ENCODE data around the gene FBXL15. TPM values are rescaled to one million over a fixed set of nuclear protein-coding genes. Genes with fewer than 3 reads are reported as not detected.

FBXL15 gene, protein sequence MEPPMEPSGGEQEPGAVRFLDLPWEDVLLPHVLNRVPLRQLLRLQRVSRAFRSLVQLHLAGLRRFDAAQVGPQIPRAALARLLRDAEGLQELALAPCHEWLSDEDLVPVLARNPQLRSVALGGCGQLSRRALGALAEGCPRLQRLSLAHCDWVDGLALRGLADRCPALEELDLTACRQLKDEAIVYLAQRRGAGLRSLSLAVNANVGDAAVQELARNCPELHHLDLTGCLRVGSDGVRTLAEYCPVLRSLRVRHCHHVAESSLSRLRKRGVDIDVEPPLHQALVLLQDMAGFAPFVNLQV
- total RNA-seq, result 9.7 and 10.1 TPM in 2 replicates

- intact Hi-C loops (cut with micrococcal nuclease), result loop anchor here (1.0 to 5.0 kb wide), 8 partner anchors 11 to 1701 kb away; partner anchors contain the start of genes ACTR1A, CUEDC2, NFKB2 and PPRC1
Measured at GRCh38 chr10:102420714-102421506, at the start of gene FBXL15. TSS of gene FBXL15 (plus strand) at chr10:102420836. CDS start at chr10:102421130, 294 bp downstream.

GRCh38 chr10:102371295-102371694 is 49.3 kb upstream of the FBXL15 start:
- intact Hi-C loops (cut with micrococcal nuclease), result no loop called here

- intact Hi-C loops (cut with micrococcal nuclease), result no loop called here
Measured at GRCh38 chr10:102375250-102375649, 45.4 kb upstream of the FBXL15 start.

GRCh38 chr10:102375867-102376266 is 44.8 kb upstream of the FBXL15 start:
- intact Hi-C loops (cut with micrococcal nuclease), result no loop called here

GRCh38 chr10:102376901-102377300 is 43.7 kb upstream of the FBXL15 start:
- intact Hi-C loops (cut with micrococcal nuclease), result no loop called here

GRCh38 chr10:102379383-102379782 is 41.3 kb upstream of the FBXL15 start:
- intact Hi-C loops (cut with micrococcal nuclease), result no loop called here

GRCh38 chr10:102381983-102382382 is 38.7 kb upstream of the FBXL15 start:
- intact Hi-C loops (cut with micrococcal nuclease), result no loop called here

DNA sequence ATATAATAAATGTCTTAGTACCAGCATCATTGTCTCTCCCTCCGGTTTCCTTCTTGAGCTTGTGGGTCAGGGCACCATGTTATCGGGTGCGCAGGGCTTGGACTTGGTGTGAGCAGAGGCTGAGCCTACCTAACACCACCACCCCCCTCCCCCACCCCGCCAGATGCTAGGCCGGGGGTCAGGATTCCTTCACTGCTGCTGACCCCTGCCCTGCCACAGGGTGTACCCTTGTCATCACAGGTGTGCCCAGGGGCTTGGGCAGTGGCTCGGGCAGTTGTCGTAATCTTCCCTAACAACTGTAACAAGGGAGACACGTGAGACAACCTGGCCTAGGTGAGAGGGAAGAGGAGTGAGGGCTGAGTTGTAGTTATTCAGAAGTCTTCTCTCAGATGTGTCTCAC is 37.8 kb upstream of the FBXL15 start:
- intact Hi-C loops (cut with micrococcal nuclease), result no loop called here

DNA sequence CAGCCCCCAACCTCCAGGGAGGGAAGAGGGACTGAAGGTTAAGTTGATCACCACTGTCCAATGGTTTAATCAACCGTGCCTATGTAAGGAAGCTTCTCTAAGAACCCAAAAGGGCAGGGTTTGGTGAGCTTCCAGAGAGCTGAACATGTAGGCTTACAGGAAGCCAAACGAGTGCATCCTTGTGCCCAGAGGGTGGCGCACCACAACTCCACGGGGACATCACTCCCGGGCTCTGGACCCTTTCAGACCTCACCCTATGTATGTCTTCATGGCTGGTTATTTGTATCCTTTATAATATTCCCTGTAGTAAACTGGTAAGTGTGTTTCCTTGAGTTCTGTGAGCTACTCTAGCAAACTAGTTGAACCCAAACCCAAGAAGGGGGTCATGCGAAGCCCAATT is 36.6 kb upstream of the FBXL15 start:
- intact Hi-C loops (cut with micrococcal nuclease), result no loop called here

- intact Hi-C loops (cut with micrococcal nuclease), result no loop called here
Measured at GRCh38 chr10:102384606-102385429, 35.8 kb upstream of the FBXL15 start.

GRCh38 chr10:102389894-102390293 is 30.7 kb upstream of the FBXL15 start:
- intact Hi-C loops (cut with micrococcal nuclease), result loop anchor here (10.0 kb wide), 1 partner anchor 555 kb away; no protein-coding TSS in a partner anchor

GRCh38 chr10:102392306-102392705 is 28.3 kb upstream of the FBXL15 start:
- intact Hi-C loops (cut with micrococcal nuclease), result loop anchor here (10.0 kb wide), 1 partner anchor 558 kb away; no protein-coding TSS in a partner anchor

GRCh38 chr10:102393411-102394078 is 27.1 kb upstream of the FBXL15 start:
- intact Hi-C loops (cut with micrococcal nuclease), result loop anchor here (1.0 to 10.0 kb wide), 9 partner anchors 15 to 559 kb away; partner anchors contain the start of genes CUEDC2, GBF1 and NOLC1

DNA sequence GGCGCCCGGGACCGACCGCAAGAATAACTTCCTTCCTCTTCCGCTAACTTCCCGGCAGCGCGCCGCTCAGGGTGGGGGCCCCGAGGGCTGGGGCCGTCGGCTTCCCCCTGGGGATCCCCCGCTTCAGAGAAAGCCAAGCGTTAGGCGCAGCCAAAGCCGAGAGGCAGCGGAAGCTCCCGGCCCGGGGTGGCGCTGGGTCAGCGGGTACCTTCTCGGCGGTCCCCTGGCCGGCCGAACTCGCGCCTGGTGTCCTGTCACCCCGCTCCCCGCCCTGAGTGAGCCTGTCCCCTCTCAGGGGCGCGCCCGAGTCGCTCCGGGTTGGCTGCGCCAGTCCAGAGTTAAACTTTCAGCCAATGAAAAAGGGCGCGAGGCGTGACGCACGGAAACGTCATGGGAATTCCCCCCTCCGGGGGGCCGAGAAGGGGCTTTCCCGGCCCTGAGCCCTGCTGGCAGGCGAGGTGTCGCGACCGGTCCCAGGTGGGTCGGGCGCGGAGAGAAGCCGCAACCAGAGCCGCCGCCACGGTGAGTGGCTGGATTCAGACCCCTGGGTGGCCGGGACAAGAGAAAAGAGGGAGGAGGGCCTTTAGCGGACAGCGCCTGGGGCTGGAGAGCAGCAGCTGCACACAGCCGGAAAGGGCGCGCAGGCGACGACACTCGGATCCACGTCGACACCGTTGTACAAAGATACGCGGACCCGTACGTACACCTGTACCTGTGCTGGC is 26.4 kb upstream of the FBXL15 start:
- intact Hi-C loops (cut with micrococcal nuclease), result loop anchor here (1.0 to 10.0 kb wide), 8 partner anchors 15 to 559 kb away; partner anchors contain the start of genes CUEDC2, GBF1 and NOLC1

DNA sequence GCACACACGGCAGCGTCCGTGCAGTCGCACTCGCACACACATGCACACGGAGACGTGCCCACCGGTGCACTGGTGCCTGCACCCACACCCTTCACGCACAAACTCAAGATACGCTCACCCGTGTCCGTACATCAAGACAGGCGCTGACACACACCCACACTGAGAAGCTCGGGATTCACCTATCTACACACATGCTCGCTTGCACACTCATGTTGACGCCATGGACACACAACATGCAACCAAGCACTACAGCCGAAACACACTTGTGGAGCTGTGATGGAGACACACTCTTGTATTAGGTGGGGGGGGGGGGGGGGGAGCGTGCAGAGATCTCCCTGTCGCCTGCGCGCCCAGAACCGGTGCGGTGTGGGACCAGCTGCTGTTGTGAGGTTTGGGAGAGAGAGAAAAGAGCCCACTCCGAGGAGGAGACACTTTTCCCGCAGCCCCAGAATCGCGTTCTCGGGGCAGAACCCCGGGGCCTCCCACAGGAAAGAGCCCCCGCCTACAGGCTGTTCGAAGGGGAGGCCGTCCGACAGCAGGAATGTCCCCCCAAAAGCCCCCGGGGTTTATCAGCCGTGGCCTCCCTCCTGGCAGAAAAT is 25.7 kb upstream of the FBXL15 start:
- intact Hi-C loops (cut with micrococcal nuclease), result loop anchor here (1.0 to 10.0 kb wide), 12 partner anchors 14 to 560 kb away; partner anchors contain the start of genes ACTR1A, CUEDC2, GBF1 and NOLC1

GRCh38 chr10:102395400-102396316 is 25.0 kb upstream of the FBXL15 start, which contains the start of gene NFKB2:
TSS of gene NFKB2 (plus strand) at chr10:102395705. CDS start at chr10:102395960, 255 bp downstream.
- intact Hi-C loops (cut with micrococcal nuclease), result loop anchor here (1.0 to 10.0 kb wide), 7 partner anchors 13 to 561 kb away; partner anchors contain the start of gene ACTR1A

GRCh38 chr10:102396317-102396650 is 24.4 kb upstream of the FBXL15 start:
- intact Hi-C loops (cut with micrococcal nuclease), result loop anchor here (10.0 kb wide), 1 partner anchor 561 kb away; no protein-coding TSS in a partner anchor

GRCh38 chr10:102396730-102397151 is 23.9 kb upstream of the FBXL15 start:
- intact Hi-C loops (cut with micrococcal nuclease), result loop anchor here (10.0 kb wide), 1 partner anchor 562 kb away; no protein-coding TSS in a partner anchor

All from T-helper 2 cell treated with Interferon-gamma antibody and Interleukin-4, amounts not matched to agents 100 ng/mL and 5 ng/mL, for 36 hours (primary cell).